ENCODE measurements around the gene GPN2.

GPN2 gene

DNA sequence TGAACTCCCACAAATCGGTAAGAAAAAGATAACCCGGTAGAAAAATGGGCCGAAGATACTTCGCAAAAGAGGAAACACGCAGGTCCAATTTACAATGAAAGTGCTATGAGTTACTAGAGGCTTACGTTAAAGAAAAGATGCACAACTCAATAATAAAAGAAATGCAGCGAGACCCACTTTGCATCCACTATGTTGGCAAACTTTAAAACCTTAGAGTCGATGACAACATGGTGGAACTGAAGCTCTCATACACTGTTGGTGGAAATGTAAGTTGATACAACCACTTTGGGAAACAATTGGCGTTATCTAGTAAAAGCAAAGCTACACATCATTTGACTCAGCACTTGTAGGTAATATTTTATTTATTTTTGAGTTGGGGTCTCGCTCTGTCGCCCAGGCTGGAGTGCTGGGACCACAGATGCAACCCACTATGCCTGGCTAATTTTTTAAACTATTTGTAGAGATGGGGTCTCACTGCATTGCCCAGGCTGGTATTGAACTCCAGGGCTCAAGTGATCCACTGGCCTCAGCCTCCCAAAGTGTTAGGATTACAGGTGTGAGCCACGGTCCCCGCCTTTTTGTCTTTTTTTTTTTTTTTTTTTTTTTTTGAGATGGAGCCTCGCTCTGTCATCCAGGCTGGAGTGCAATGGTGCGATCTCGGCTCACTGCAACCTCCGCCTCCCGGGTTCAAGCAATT, 10.9 kb upstream of the GPN2 start:
- H3K4me3 ChIP-seq (ENCODE audit: low read length): peak overlapping the region; percentile 99
- DNase-seq (ENCODE audit: low read depth): no peak
- TF ChIP-seq, protein P1, sequence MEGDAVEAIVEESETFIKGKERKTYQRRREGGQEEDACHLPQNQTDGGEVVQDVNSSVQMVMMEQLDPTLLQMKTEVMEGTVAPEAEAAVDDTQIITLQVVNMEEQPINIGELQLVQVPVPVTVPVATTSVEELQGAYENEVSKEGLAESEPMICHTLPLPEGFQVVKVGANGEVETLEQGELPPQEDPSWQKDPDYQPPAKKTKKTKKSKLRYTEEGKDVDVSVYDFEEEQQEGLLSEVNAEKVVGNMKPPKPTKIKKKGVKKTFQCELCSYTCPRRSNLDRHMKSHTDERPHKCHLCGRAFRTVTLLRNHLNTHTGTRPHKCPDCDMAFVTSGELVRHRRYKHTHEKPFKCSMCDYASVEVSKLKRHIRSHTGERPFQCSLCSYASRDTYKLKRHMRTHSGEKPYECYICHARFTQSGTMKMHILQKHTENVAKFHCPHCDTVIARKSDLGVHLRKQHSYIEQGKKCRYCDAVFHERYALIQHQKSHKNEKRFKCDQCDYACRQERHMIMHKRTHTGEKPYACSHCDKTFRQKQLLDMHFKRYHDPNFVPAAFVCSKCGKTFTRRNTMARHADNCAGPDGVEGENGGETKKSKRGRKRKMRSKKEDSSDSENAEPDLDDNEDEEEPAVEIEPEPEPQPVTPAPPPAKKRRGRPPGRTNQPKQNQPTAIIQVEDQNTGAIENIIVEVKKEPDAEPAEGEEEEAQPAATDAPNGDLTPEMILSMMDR (conservative IDR thresholded peaks at IDR 0.05; ENCODE audit: low read length): no peak

DNA sequence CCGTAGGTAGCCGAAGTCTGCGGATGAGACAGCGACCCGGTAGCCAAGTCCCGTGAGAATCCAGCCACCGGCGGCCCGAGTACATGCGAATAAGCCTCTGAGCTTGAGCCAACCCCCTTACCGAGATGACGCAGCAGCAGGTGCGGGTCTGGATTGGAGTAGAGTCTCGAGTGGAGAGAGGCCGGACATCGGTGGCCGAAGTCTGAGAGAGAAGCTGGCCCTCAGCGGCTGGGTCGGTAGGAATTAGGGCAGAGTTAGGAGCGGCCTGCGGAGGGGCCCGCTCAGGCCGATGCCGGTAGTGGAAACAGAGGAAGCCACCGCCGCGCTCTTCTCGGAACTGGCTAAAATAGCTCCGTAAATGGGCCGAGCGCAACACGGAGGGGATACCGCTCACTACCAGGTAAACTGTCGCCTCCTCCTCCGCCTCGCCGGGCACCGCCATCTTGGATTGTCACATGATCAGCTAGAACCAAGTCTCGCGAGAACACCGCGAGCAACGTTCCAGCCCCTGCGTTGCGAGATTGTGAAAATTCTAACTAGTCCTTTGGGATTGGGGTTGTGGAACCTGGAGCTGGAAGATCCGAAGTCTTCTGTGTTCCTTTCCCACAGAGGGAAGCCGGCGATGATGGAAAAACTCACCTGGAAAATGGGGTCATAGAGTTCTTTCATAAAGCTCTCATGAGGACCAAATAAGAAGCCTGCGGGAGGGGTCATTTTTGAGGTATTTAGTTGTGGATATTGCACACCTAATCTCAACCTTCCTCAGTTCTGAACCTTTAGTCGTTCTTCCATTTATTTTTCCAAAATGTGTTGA, 10.1 kb upstream of the GPN2 start, which contains the start of gene GPATCH3:
GPATCH3 (minus strand) TSS at position 467 of the 814 bp plus-strand sequence; CDS start at position 442, 25 bp downstream.
- H3K4me3 ChIP-seq (ENCODE audit: low read length): peak within 1 kb of the TSS; percentile 99
- DNase-seq (ENCODE audit: low read depth): peak; percentile 91
- TF ChIP-seq, protein P1 (conservative IDR thresholded peaks at IDR 0.05; ENCODE audit: low read length): no peak

DNA sequence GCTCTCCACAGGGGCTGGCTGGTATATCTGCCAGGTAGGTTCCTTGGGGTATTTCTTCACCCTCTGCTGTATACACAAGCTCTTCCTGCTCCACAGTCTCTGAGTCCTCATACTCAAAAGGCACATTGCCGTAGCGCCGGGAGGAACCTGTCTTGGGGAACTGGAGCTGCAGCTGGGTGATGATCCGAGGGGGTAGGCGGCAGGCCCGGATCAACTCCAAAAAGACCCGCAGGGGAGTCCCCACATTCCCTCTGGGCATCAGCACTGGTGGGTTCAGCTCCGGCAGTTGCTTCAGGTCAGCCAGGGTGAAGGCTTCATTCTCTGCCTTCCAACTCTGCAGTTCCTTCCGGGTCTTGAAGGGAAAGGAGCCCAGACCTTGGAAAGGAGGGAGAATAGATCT, 7.3 kb upstream of the GPN2 start:
- no peak overlapping the region for H3K4me3 ChIP-seq (ENCODE audit: low read length)
- TF ChIP-seq, protein P1 (conservative IDR thresholded peaks at IDR 0.05; ENCODE audit: low read length): no peak
- no peak for DNase-seq (ENCODE audit: low read depth)

DNA sequence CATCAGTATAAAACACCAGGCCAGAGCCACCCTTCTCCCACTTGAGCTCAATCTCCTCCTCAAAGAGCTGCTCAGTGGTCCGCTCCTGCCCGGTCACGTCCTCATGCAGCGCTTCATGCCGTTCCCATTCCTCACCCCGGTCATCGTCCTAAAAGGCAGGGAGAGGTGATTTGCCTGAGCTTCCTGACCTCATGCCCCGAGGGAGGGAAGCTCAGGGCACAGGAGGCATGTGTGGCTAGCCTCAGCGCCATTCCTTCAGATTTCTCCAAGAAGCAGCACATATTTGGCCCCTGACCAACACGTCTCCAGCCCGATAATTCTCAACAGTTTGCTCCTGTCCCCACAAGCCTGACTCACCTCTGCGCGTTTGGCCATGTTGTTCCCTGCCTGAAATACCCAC, 4.2 kb upstream of the GPN2 start:
- DNase-seq (ENCODE audit: low read depth): no peak
- TF ChIP-seq, protein P1 (conservative IDR thresholded peaks at IDR 0.05; ENCODE audit: low read length): no peak
- H3K4me3 ChIP-seq (ENCODE audit: low read length): no peak overlapping the region

DNA sequence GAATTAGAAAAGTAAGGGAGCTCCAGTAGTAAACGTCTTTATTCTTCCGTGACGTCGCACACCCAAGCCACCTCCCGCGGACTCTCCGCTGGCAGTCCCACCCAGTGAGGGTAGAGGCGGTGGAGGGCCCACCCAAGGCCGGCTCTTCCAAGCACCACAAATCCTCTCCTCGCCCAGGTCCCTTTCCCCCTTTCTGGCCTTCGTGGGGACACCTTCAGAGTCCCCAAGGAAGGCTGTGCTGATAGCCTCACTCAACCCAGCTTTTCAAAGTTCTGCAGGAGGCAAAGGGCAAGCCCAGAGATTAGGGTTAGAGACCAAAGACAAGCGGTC, 349 bp upstream of the GPN2 start:
- no peak for DNase-seq (ENCODE audit: low read depth)
- TF ChIP-seq, protein P1 (conservative IDR thresholded peaks at IDR 0.05; ENCODE audit: low read length): no peak
- peak overlapping the region; percentile 92 for H3K4me3 ChIP-seq (ENCODE audit: low read length)

DNA sequence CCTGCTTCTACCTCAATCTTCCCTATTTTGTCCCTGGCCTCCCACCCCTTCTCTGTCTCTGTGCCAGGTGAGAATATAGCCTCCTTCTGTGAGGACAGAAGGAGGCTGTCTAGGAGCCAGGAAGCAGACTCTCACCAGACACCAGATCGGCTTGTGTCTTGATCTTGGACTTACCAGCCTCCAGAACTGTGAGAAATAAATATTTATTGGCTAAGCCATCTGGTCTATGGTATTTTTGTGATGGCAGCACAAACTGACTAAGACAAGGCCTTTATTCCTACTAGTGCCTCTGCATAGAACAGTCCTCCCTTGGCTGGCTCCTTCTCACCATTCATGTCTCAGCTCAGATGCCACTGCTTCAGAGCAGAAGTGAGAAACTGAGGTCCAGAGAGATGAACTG, 1.9 kb downstream of the GPN2 start:
- no peak for DNase-seq (ENCODE audit: low read depth)
- TF ChIP-seq, protein P1 (conservative IDR thresholded peaks at IDR 0.05; ENCODE audit: low read length): no peak
- H3K4me3 ChIP-seq (ENCODE audit: low read length): no peak overlapping the region

DNA sequence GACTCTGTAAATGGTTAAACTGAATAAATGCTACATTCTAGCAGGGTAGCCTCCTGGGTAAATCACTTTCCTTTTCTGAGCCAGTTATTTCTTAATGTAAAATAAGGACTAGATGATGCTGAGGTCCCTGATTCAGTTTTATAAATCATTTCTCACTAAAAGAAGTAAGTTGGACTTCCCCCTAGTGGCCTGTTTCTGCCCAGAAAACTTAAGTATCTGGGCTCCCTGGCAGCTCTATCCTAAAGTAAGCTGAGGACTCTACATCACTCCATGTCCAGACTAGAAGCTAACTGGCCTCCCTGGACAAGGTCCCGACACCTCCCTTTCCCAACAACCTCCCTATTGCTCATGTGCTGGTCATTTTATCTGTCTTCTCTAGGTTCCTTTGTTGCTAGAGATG, 3.0 kb downstream of the GPN2 start:
- DNase-seq (ENCODE audit: low read depth): peak; percentile 54
- H3K4me3 ChIP-seq (ENCODE audit: low read length): no peak overlapping the region
- TF ChIP-seq, protein P1 (conservative IDR thresholded peaks at IDR 0.05; ENCODE audit: low read length): peak; percentile 62

All from AG10803 (cell line).